K562 (cell line): ENCODE results near the gene SOS2. TPM values are rescaled to one million over a fixed set of nuclear protein-coding genes. Genes with fewer than 3 reads are reported as not detected.

Source experiments
- ATAC-seq: fragments of 200-7000 bp; cut with Tn5 transposase; 3 replicates; pipeline ENCODE4 v1.9.1; 2020; ENCODE audit warnings: moderate library complexity
- BruUV-seq: library from RNA; stranded (reverse); fragments of 400-500 nt; replicated peaks from 2 replicates; lab custom pipeline; 2021; lab: Mats Ljungman, UMichigan
- CTCF ChIA-PET: fragments of 300-600 bp; formaldehyde crosslinking; extraction: SDS; loops from one replicate; lab custom pipeline; 2021; ENCODE audit warnings: low intra/inter-chr PET ratio; lab: Yijun Ruan, JAX
- POLR2A ChIA-PET: fragments of 300-600, 350-650 bp; sonication (Branson Sonifier 250); formaldehyde crosslinking; extraction: SDS; loops from one replicate; lab custom pipeline; 2021; ENCODE audit warnings: antibody characterized with exemption, inconsistent platforms; lab: Yijun Ruan, JAX
- DNase-seq, 4 experiments: peaks; one replicate each; pipeline versions ENCODE4 v3.0.0 to v3.0.0-alpha.2; 2011 to 2018; ENCODE audit warnings: low spot score in 3 of 4, mixed read lengths in 3 of 4; ENCODE audit errors: extremely low read depth in 1 of 4
- FAIRE-seq: peaks from 2 replicates; lab custom pipeline; 2011; peaks lifted over from hg19 to GRCh38; lab: Jason Lieb, UNC
- H2AFZ ChIP-seq: 2 replicates; pipeline ENCODE4 v1.6.0; 2011; ENCODE audit warnings: low read depth, low read length, control low read depth, inconsistent platforms
- H3K27ac ChIP-seq: fragments of 200-600 bp; 3 replicates; pipeline ENCODE4 v1.8.0; 2011; ENCODE audit warnings: low read depth, mild to moderate bottlenecking, control low read depth, inconsistent platforms, low read length, moderate library complexity, mixed read lengths; ENCODE audit errors: extremely low read depth
- H3K27me3 ChIP-seq, 2 experiments: fragments of 300-600 bp in 1 of 2; 2 replicates in 1 of 2; 3 replicates in 1 of 2; pipeline versions ENCODE4 v1.6.0 to v1.8.0; 2011; ENCODE audit warnings: inconsistent platforms in 2 of 2, low read length in 2 of 2, mild to moderate bottlenecking in 1 of 2, mixed read lengths in 1 of 2, moderate library complexity in 1 of 2; ENCODE audit not compliant: control insufficient read depth in 2 of 2, insufficient read depth in 2 of 2
- H3K36me3 ChIP-seq: fragments of 300-600 bp; 3 replicates; pipeline ENCODE4 v1.8.0; 2011; ENCODE audit warnings: mild to moderate bottlenecking, low read length, inconsistent platforms; ENCODE audit not compliant: control insufficient read depth, insufficient read depth
- H3K4me1 ChIP-seq, 2 experiments: fragments of 200-600 bp in 1 of 2; replicated peaks in 1 of 2; 2 replicates in 1 of 2; 3 replicates in 1 of 2; pipeline versions ENCODE4 v1.5.1 to v1.8.0; 2011; ENCODE audit warnings: inconsistent platforms in 2 of 2, low read length in 2 of 2, mild to moderate bottlenecking in 1 of 2, mixed read lengths in 1 of 2, moderate library complexity in 1 of 2; ENCODE audit not compliant: control insufficient read depth in 2 of 2, insufficient read depth in 2 of 2
- H3K4me2 ChIP-seq: 2 replicates; pipeline ENCODE4 v1.6.1; 2011; ENCODE audit warnings: low read length, control low read depth, inconsistent platforms, mixed read lengths; ENCODE audit not compliant: insufficient read depth
- H3K4me3 ChIP-seq: fragments of 200-600 bp; sonication (generic), shearing (Covaris generic); 2 replicates; pipeline ENCODE4 v1.5.1; 2016; ENCODE audit warnings: control low read depth, inconsistent platforms
- H3K79me2 ChIP-seq: fragments of 200-600 bp; 3 replicates; pipeline ENCODE4 v1.8.0; 2011; ENCODE audit warnings: low read length, inconsistent platforms; ENCODE audit not compliant: control insufficient read depth, insufficient read depth
- H3K9ac ChIP-seq, 2 experiments: 2 replicates each; pipeline versions ENCODE4 v1.6.0 to v1.6.1; 2011; ENCODE audit warnings: low read depth in 2 of 2, low read length in 2 of 2, control low read depth in 1 of 2, inconsistent platforms in 1 of 2, mild to moderate bottlenecking in 1 of 2, mixed read lengths in 1 of 2; ENCODE audit not compliant: insufficient read depth in 1 of 2
- H3K9me1 ChIP-seq: one replicate; pipeline ENCODE4 v1.6.0; 2011; ENCODE audit warnings: inconsistent platforms, mild to moderate bottlenecking, low read length, moderate library complexity; ENCODE audit not compliant: control insufficient read depth, insufficient read depth
- H3K9me3 ChIP-seq: replicated peaks from 2 replicates; pipeline ENCODE4 v1.5.1; 2011; ENCODE audit warnings: low read depth, low read length, inconsistent platforms; ENCODE audit not compliant: control insufficient read depth, insufficient read depth
- H4K20me1 ChIP-seq: replicated peaks from 2 replicates; pipeline ENCODE4 v1.6.1; 2011; ENCODE audit warnings: low read length, inconsistent platforms, mixed read lengths; ENCODE audit not compliant: control insufficient read depth, insufficient read depth
- CHCHD3 ChIP-seq: fragments of 250-450 bp; sonication (Bioruptor Pico); IDR thresholded peaks from 2 replicates; pipeline ENCODE4 v2.1.2; 2022; ENCODE audit warnings: mild to moderate bottlenecking
- DACH1 ChIP-seq: fragments of 450-650 bp; IDR thresholded peaks from 2 replicates; pipeline ENCODE4 v1.6.1; 2018; ENCODE audit not compliant: partially characterized antibody
- MAFG ChIP-seq: fragments of 450-650 bp; conservative IDR thresholded peaks from 2 replicates; pipeline ENCODE4 v1.6.1; 2016; ENCODE audit warnings: missing genetic modification characterization, missing compliant biosample characterization
- MTA1 ChIP-seq: fragments of 450-650 bp; IDR thresholded peaks from 2 replicates; pipeline ENCODE4 v1.6.1; 2017; ENCODE audit warnings: borderline replicate concordance
- MTA2 ChIP-seq: fragments of 450-650 bp; IDR thresholded peaks from 2 replicates; pipeline ENCODE4 v1.6.1; 2016; ENCODE audit warnings: low read depth
- POU5F1 ChIP-seq: fragments of 150-350 bp; IDR thresholded peaks from 2 replicates; pipeline ENCODE4 v1.6.1; 2014; ENCODE audit warnings: borderline replicate concordance, low read length, low read depth, mild to moderate bottlenecking; ENCODE audit not compliant: partially characterized antibody
- RCOR1 ChIP-seq, 2 experiments: IDR thresholded peaks; 2 replicates each; pipeline ENCODE4 v1.6.1; 2012; ENCODE audit warnings: low read depth in 2 of 2, low read length in 2 of 2, borderline replicate concordance in 1 of 2, improper control_type of control experiment in 1 of 2
- SMARCE1 ChIP-seq: fragments of 450-650 bp; IDR thresholded peaks from 2 replicates; pipeline ENCODE4 v1.7.1; 2016; ENCODE audit warnings: mild to moderate bottlenecking
- SMC3 ChIP-seq: conservative IDR thresholded peaks from 2 replicates; pipeline ENCODE4 v1.6.1; 2011; ENCODE audit warnings: low read depth, low read length, improper control_type of control experiment; ENCODE audit not compliant: insufficient read depth
- STAT5B ChIP-seq: fragments of 250-450 bp; sonication (Bioruptor Pico); IDR thresholded peaks from 2 replicates; pipeline ENCODE4 v1.8.0; 2021; ENCODE audit warnings: mild to moderate bottlenecking, inconsistent platforms
- VEZF1 ChIP-seq: fragments of 200-800 bp; sonication (Bioruptor generic); IDR thresholded peaks from 2 replicates; pipeline ENCODE4 v1.6.1; 2017; ENCODE audit warnings: missing genetic modification characterization, missing compliant biosample characterization
- ZNF316 ChIP-seq: fragments of 450-650 bp; IDR thresholded peaks from 2 replicates; pipeline ENCODE4 v1.6.1; 2016
- ZNF41 ChIP-seq: fragments of 250-450 bp; sonication (Bioruptor Pico); conservative IDR thresholded peaks from 2 replicates; pipeline ENCODE4 v1.4.0; 2020; ENCODE audit warnings: mild to moderate bottlenecking
- ZNF655 ChIP-seq: fragments of 250-450 bp; sonication (Bioruptor Pico); IDR thresholded peaks from 2 replicates; pipeline ENCODE4 v1.5.0; 2021
- ZNF76 ChIP-seq: fragments of 250-450 bp; sonication (Bioruptor Pico); IDR thresholded peaks from 2 replicates; pipeline ENCODE4 v1.4.0; 2020; ENCODE audit warnings: mild to moderate bottlenecking, moderate library complexity, borderline replicate concordance
- WGBS: fragments of 100-300 bp; shearing (Covaris generic); methylation state at CpG from one replicate; pipeline ENCODE4 v1.1.6; 2016; ENCODE audit warnings: low coverage, mixed read lengths; ENCODE audit not compliant: insufficient coverage; ENCODE audit errors: missing lambda C conversion rate; 5-methylcytosine and 5-hydroxymethylcytosine counted together
- in situ Hi-C: fragments of 300-500 bp; cut with MboI; formaldehyde crosslinking; loops from 4 replicates; pipeline ENCODE4 v1.15.0; 2018; ENCODE audit warnings: inconsistent platforms, mixed read lengths
- intact Hi-C: fragments of 100-400 bp; cut with micrococcal nuclease; formaldehyde crosslinking; loops from 2 replicates; pipeline ENCODE4 v1.14.2; 2022
- polyA plus RNA-seq, 8 experiments: library from polyadenylated mRNA; depleted of rRNA in 4 of 8; stranded (reverse) in 5 of 8; unstranded in 3 of 8; fragments of >200 nt; fragmentation: Nextera tagmentation in 2 of 8; fragmentation: Illumina TruSeq in 1 of 8; extraction: Ambion mirVana in 2 of 8; extraction: Trizol in 1 of 8; gene quantifications; 2 replicates each; pipeline versions ENCODE4 v1.2.1 to v1.2.3, GENCODE V29; 2011 to 2014; ENCODE audit warnings: inconsistent platforms in 1 of 8, missing spikeins in 1 of 8
- total RNA-seq, 7 experiments: library from RNA; depleted of rRNA in 6 of 7; stranded (reverse); fragments of >200 nt in 6 of 7; fragmentation: Illumina TruSeq in 2 of 7; extraction: Trizol in 2 of 7; gene quantifications; 2 replicates each; pipeline versions ENCODE4 v1.2.1 to v1.2.3, GENCODE V29; 2011 to 2021; ENCODE audit warnings: low replicate concordance in 1 of 7

The SOS2 gene
- total and polyA plus RNA-seq, 9 of the 15 experiments (the other 6 are each of a cell fraction or from before 2014, with no cell fraction given) = 2.2 to 13.1 (median 10.5) TPM

DNA sequence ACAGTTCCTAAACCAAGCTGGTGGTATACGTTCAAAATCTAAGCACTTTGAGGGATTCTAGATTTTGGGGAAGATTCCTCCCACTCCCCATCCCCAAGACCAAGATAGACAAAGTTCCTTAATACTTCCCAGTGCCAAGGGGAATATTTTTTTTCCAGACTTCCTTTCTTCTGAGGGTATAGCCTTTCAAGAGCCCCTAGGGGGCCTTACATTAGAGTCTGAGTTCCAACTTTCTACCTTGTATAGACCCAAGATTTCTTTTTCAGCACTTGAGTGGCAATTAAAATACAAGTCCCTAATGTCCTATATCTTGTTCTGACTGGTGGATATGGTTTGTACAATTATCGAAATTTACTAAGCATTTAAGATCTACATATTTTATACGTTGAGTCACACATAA is 28.7 kb upstream of the SOS2 start:
- intact Hi-C loops (no loop called here), in situ Hi-C loops (no loop called here)
- H3K27me3 ChIP-seq = no peaks in the 10 kb centered on the region
- ChIA-PET CTCF (no interaction called here), POLR2A (interaction anchor here (0.7 kb wide), 1 partner anchor 535 kb away, joined by 3 read pairs; no protein-coding TSS in a partner anchor)
- H3K9ac ChIP-seq = no peak overlapping the region
- no peak overlapping the region for H2AFZ ChIP-seq
- no peaks in the 10 kb centered on the region for H3K9me3 ChIP-seq
- no peak overlapping the region for H3K4me2 ChIP-seq
- H3K36me3 ChIP-seq = peaks cover 2% of the 10 kb centered on the region; the same call in 1 of the 3 replicates
- no peak for ATAC-seq
- no TSS peak for BruUV-seq
- 14% methylated on average over 3 of the region's 3 CpGs for WGBS
- no peak overlapping the region for H3K4me3 ChIP-seq
- FAIRE-seq = no peak
- no peaks in the 10 kb centered on the region for H3K9me1 ChIP-seq
- no peak overlapping the region for H3K27ac ChIP-seq
- H3K4me1 ChIP-seq = no peaks in the 10 kb centered on the region; a peak in 3 of 5 replicates
- TF ChIP-seq SMC3 = no peak
- no peak for TF ChIP-seq DACH1
- TF ChIP-seq ZNF655 (CRISPR knock-in tag) = no peak
- TF ChIP-seq ZNF316 = no peak
- TF ChIP-seq ZNF76 (CRISPR knock-in tag) = no peak
- H4K20me1 ChIP-seq = no peaks in the 10 kb centered on the region
- DNase-seq = no peak
- H3K79me2 ChIP-seq = no peaks in the 10 kb centered on the region

GRCh38 chr14:50257732-50258131 is 26.4 kb upstream of the SOS2 start:
- ATAC-seq = peak; percentile 82
- intact Hi-C loops = no loop called here
- Histone ChIP-seq H3K4me1 (no peaks in the 10 kb centered on the region; a peak in 3 of 5 replicates), H3K9me1 (no peaks in the 10 kb centered on the region), H3K9ac (no peak overlapping the region), H3K27ac (no peak overlapping the region), H3K36me3 (no peaks in the 10 kb centered on the region), H3K9me3 (no peaks in the 10 kb centered on the region), H4K20me1 (no peaks in the 10 kb centered on the region), H3K4me3 (no peak overlapping the region), H3K4me2 (no peak overlapping the region), H3K79me2 (no peaks in the 10 kb centered on the region), H3K27me3 (no peaks in the 10 kb centered on the region), H2AFZ (no peak overlapping the region)
- DNase-seq = peak; percentile 10 to 53 (median 36)
- in situ Hi-C loops = no loop called here
- FAIRE-seq = no peak
- no TSS peak for BruUV-seq
- ChIA-PET CTCF (no interaction called here), POLR2A (no interaction called here)
- WGBS = 0% methylated on average over 2 of the region's 2 CpGs
- TF ChIP-seq ZNF41 = peak; percentile 96
- no peak for TF ChIP-seq CHCHD3 (CRISPR knock-in tag)
- peak; percentile 23; the same call in 1 of the 2 replicates for TF ChIP-seq SMARCE1
- TF ChIP-seq MTA2 = 0 out of 2 replicates have a peak, but pooled peaks have one; percentile 25
- peak; percentile 55; the same call in 1 of the 2 replicates for TF ChIP-seq VEZF1
- TF ChIP-seq RCOR1 (IDR thresholded peaks at IDR 0.05; ENCODE audit: borderline replicate concordance in 1 of 2, low read depth in 2 of 2, low read length in 2 of 2) = peak in 1 of 2 experiments; percentile 50; a peak in 1 of 4 replicates
- no peak for TF ChIP-seq POU5F1
- TF ChIP-seq MTA1 = no peak
- peak; percentile 39 for TF ChIP-seq MAFG (tag)
- TF ChIP-seq STAT5B = no peak
